IPS-NIHi7 (cell line): ENCODE results near the gene BMPR1A.
"Not testable (repeated sequence)": the region's sequence is repeated elsewhere in the genome, so short reads cannot be mapped to it uniquely, and the experiment has no call there.

Experiments used
- DNase-seq: peaks from one replicate; pipeline ENCODE4 v3.0.0; 2012; ENCODE audit warnings: mixed read lengths; ENCODE audit errors: extremely low spot score

BMPR1A gene

DNA sequence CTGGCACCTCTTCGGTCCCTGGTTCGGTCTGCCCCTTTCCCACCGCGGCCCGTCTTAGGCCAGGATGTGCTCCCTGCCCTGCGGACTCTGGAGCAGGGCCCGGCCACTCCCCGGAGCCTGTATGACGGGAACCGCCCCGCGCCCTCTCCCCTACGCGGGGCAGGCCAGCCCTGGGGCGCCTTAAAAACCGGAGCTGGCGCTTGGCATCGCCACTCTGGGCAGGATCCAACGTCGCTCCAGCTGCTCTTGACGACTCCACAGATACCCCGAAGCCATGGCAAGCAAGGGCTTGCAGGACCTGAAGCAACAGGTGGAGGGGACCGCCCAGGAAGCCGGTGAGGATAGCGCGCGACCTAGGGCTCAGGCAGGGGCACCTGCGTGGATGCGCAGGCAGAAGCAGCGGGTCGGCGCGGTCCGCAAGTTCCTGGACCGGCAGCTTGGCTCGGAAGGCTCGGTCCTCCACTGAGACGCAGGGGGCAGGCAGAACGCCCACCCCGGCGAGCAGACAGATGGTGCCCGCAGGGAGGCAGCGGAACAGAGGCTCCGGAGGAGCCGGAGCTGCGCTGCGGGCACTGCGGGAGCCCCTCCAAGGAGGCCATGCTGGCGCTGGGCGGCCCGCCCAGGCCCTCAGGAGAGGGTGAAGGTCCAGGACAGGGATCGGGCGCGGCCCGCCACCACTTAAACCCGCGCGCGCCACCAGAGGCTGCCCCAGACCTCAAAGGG is 212.0 kb downstream of the BMPR1A start, which contains the start of gene ADIRF:
Gene ADIRF (plus strand): TSS at position 212 of the 723 bp plus-strand sequence. CDS start 63 bp downstream, at position 275.
- peak; percentile 8 for DNase-seq

DNA sequence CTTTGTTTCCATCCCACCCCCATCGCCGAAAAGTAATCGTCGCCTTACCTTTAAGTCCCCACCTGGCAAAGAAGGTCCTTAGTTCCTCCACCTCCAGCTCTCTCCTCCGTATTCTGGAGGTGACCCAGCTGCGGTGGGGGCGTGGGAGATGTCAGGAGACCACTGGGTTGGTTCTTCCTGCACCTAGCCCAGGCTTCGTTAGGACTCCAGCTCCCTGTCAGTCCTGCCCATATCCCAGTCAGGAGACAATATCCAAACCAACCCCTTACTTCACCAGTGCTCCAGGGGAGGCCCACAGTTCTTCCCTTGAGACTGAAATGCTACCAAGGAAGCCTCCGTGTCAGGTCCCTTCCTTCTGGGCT is 212.6 kb downstream of the BMPR1A start:
- DNase-seq = peak; percentile 6

DNA sequence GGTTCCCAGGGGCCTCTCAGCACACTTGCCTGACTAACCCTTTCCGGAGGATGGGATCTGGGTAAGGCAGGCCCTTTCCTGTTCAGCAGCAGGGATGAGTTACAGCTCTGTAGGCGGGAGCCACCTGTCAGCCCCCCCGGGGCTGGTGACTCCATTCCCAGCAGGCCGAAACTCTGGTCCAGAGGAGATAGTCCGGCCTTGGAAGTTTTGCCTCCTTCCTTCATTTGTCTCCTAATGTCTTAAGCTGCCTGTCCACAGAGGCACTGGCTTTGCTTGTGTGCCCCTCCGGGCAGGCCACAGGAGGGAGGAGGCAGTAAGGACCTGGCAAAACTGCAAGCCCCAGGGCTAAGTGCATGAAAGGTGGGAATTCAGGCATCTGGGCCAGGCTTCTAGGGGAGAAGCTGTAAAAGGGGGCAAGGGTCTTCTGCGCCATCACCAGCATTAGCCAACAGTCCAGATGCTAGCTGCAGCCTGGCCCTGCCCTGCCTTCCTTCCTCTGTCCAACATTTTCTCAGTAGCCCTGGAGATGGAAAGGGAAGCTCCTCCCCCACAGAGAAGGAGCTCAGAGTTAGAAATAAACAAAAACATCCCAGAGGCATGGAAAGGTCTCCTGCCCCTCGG is 213.1 kb downstream of the BMPR1A start:
- peak; percentile 9 for DNase-seq

DNA sequence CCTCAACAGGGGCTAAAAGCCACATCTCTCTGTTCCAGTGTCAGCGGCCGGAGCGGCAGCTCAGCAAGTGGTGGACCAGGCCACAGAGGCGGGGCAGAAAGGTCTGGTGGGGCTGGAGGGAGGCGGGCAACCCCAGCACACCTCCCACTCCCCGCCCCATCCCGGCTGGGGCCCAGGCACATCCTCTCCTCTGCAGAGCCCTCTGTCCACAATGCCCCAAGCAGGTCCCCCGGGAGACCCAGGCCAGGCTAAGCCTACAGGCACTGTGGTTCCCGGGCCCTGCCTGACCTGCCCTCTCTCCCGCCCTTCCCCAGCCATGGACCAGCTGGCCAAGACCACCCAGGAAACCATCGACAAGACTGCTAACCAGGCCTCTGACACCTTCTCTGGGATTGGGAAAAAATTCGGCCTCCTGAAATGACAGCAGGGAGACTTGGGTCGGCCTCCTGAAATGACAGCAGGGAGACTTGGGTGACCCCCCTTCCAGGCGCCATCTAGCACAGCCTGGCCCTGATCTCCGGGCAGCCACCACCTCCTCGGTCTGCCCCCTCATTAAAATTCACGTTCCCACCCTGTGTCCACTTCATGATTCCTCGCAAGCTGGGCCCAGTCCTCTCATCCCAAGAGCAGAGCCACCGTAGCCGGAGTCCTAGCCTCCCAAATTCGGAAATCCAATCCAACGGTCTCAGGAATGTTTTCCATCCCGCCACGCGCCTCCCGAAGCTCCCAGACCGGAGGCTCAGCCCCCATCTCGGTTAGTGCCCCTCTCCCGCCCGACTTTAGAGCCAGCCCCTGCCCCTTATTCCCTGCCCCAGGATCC is 214.0 kb downstream of the BMPR1A start:
- DNase-seq = peak; percentile 63

DNA sequence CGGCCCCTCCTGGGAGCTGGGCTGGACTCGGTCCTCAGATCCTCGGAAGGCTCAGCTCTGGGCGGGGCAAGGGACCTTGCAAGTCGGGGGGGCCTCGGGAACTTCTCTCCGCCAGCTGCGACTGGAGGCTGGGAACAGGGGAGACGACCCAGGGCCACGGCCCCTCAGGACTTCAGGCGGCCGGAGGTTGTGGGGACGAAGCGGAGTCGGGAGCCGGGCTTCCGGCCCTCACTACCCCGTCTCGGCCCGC is 214.5 kb downstream of the BMPR1A start:
- peak; percentile 62 for DNase-seq

DNA sequence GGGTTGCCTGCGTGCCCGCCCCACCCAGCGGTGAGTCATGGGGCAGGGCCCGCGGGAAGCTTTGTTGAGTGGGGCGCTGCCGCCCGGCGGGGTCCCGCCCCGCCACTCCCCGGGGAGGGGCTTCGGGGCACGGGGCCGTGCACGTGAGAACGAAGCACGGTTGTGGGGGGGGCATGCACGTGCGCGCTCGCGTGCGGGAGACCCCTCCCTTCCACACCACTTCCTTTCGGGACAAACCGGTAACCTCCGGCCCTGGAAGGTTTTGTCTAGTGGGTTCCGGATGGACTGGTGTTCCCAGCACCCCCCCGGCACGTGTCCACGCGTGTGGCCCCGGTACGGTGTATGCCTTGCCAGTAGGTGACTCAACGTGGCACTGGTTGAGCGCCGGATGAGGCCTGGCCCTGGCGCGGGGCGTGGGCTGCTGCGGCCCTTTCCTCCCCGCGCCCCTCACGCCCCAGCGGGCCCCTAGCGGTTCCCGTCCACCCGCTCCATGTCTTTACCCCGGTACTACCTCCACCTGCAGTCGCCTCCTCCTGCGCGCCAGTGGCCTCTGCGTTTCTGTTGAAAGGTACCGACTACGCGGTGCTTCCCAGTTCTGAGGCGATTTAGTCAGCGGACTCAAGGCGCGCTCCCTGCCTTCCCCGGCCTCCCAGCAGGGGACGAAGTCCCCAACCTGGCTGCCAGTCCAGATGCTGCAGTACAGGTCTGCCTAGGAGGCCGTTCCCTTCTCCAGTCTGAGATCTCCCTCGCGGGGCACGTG is 215.0 kb downstream of the BMPR1A start:
- peak; percentile 50 for DNase-seq

DNA sequence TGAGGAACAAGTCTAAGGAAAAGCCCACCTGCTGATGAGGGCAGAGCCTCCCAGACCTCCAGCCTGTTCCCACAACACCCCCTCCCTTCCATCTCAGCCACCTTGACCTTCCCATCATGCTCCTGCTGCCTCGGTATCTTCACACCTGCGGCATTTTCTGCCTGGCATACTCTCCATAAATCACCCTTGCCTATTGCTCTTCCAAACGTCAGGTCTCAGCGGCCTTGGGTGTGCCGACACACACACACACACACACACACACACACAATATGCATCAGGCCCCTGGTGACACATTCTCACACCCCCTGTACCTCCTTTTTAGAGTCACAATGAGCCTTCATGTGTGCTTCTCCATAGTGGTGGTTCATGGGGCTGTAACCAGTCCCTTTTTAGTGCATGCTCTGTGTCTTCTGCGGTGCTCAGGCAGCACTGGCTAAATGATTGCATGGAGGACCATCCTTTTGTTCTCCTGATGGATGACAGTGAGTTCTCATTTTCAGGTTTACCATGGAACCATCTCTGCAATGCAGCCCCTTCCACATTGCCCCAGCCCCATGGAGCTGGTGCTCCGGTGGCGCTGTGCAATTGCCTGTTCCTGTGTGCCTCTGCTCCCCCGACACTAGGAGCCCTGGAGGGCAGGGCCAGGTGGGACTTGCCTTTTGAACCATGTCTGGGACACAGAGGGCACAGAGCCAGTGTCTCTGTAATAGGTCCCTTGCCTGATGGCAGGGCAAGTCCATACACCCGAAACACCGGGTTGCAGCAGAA is 216.4 kb downstream of the BMPR1A start:
- DNase-seq = peak; percentile 3

DNA sequence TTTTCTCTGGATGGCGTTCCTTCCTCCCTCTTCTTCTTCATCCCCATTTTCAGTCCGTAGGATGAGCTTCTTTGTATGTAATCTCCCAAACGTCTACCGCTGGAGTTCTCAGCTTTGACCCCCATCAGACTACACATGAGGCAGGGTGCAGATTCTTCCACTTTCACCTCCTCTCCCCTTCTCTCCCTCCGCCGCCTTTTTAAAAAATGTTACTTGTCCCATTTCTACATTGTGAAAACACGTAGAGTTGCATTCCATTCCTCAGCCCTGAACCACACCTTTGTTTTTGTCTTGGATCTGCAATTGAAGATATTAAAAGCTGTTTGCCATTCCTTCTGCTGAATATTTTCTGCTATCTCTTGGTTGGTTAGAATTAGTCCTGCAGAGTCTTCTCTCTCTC is 218.1 kb downstream of the BMPR1A start:
- no peak for DNase-seq

DNA sequence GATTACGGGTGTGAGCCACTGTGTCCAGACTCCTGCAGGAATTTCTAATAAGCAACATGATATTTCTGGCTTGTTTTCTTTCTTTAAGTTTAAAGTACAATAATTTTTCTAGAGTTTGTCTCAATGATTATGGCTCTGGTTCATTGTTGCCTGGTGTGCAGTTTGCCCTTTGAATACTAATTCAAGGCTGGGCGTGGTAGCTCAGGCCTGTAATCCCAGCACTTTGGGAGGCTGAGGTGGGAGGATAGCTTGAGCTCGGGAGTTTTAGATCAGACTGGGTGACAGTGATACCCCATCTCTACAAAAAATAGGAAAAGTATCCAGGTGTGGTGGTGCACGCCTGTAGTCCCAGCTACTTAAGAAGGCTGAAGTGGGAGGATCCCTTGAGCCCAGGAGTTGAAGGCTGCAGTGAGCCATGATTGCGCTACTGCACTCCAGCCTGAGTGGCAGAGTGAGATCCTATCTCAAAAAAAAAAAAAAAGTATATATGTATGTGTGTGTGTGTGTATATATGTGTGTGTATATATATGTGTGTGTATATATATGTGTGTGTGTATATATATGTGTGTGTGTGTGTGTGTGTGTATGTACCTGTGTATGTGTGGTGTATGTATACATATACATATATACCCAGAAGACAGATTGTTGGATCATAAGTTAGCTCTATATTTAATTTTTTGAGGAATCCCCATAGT is 220.1 kb downstream of the BMPR1A start:
- no peak for DNase-seq

DNA sequence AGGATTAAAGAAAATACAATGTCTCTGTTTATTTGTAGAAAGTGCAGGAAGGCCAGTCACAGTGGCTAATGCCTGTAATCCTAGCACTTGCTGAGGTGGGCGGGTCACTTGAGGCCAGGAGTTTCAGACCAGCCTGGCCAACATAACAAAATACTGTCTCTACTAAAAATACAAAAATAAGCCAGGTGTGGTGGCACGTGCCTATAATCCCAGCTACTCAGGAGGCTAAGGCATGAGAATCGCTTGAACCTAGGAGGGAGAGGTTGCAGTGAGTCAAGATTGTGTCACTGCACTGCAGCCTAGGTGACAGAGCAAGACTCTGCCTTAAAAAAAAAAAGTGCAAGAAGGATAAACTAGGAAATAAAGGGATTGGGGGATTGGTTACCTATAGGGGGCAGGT is 222.0 kb downstream of the BMPR1A start:
- not testable (repeated sequence) for DNase-seq

DNA sequence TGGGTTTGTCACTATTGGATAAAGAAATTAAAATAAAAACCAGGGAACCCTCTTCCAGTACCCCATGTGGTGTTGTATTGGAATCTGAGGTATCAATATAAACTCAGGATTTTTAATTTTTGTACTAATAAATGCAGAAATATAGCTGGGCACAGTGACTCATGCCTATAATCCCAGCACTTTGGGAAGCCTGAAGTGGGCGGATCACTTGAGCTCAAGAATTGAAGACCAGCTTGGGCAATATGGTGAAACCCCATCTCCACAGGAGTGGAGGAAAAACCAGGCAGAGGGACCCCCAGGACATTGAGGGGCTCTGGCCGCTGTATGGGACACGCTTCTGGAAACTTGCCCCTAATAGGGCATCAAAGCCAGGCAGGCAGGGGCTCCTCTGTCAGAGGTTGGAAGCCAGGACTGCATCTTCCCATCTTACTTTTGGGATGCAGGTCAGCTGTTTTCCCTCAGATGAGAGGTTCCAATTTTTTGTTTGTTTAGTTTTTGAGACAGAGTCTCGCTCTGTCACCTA is 222.9 kb downstream of the BMPR1A start:
- no peak for DNase-seq

DNA sequence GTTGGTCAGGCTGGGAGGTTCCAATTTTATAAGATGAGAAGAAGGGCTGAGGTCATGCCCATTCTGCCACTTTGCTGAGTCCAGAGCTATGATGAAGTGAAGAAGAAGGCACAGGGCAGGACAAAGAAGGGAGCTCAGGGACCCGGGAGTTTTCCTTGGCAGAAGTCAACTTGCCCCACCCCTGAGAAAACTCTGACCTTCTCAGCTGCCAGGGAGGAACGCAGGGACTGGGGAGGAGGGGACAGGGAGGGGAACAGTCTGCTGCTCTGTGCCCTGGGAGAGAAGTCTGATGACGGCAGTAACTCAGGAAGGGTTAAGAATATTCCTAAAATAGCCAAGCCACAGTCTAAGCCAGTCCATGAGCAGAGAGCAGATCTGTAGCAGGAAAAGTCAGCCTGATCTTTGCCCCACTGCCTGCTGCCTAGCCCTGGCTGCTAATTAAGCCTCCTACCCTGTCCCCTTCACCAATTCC is 223.6 kb downstream of the BMPR1A start:
- DNase-seq = peak; percentile 10

DNA sequence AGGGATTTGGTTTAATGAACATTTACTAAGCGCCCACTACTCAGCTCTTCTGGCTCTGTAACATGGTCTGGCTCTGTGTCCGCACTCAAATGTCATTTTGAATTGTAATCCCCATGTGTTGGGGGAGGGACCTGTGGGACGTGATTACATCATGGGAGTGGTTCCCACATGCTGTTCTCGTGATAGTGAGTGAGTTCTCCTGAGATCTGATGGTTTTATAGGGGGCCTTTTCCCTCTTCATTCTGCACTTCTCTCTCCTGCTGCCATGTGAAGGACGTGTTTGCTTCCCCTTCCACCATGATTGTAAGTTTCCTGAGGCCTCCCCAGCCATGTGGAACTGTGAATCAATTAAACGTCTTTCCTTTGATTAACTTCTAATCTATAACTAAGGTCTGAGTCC is 224.6 kb downstream of the BMPR1A start:
- not testable (repeated sequence) for DNase-seq

DNA sequence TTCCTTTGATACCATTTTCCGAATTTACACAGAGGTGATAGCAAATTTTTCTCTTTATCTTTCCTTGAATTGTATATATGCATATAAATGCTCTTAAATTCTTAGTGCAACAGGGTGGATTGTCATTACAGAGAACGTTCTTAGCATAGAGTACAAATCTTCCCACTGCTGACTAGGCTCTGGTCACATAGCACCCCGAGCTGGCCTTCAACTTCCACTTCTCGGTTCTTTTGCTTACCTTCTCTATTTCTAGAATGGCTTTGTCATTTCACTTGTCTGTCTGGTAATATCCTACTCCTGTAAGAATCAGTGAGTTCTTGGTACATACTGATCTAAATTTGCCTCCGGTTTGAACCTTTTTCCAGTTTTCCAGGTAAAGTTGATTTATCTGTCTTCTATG is 225.3 kb downstream of the BMPR1A start:
- no peak for DNase-seq
